ENCODE data around the gene DPPA5.
"Not testable (repeated sequence)": the region's sequence is repeated elsewhere in the genome, so short reads cannot be mapped to it uniquely, and the experiment has no call there.

DPPA5 gene

DNA sequence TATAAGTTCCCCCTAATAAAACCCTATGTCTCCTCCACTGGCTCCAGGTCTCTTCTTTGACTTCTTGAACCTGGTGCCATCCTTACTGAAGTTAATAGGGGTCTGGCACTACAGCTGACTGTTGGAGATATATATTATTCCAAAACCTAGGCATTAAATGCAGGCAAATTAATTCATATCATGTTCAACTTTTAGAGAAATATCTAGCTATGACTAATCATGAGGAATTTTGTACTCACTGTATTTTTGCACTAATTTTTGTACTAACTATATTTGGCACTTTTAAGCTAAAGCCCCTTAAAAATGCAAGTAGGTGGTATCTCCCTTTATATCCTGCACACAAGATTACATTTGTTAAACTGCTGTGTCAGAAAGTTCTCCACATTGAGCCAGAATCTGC is 10.9 kb downstream of the DPPA5 start:
- H3K27ac Mint-ChIP-seq: no peak overlapping the region
- no peaks in the 10 kb centered on the region for H3K4me1 Mint-ChIP-seq (ENCODE audit: low read depth)
- H3K9me3 Mint-ChIP-seq: no peaks in the 10 kb centered on the region
- H3K36me3 Mint-ChIP-seq (ENCODE audit: low read depth): no peaks in the 10 kb centered on the region
- no peak for DNase-seq (ENCODE audit: low spot score)
- H3K27me3 Mint-ChIP-seq (ENCODE audit: low read depth): peaks cover 28% of the 10 kb centered on the region
- H3K4me3 Mint-ChIP-seq: no peak overlapping the region

- Mint-ChIP-seq H3K27me3 (ENCODE audit: low read depth) (peaks cover 19% of the 10 kb centered on the region), H3K36me3 (ENCODE audit: low read depth) (no peaks in the 10 kb centered on the region), H3K27ac (no peak overlapping the region), H3K9me3 (no peaks in the 10 kb centered on the region), H3K4me3 (no peak overlapping the region), H3K4me1 (ENCODE audit: low read depth) (no peaks in the 10 kb centered on the region)
- DNase-seq (ENCODE audit: low spot score): no peak
Measured at GRCh38 chr6:73342174-73342573, 11.9 kb downstream of the DPPA5 start.

GRCh38 chr6:73341335-73341734 is 12.7 kb downstream of the DPPA5 start:
- Mint-ChIP-seq H3K27me3 (ENCODE audit: low read depth) (peaks cover 13% of the 10 kb centered on the region), H3K4me1 (ENCODE audit: low read depth) (no peaks in the 10 kb centered on the region), H3K27ac (no peak overlapping the region), H3K4me3 (no peak overlapping the region), H3K36me3 (ENCODE audit: low read depth) (no peaks in the 10 kb centered on the region), H3K9me3 (no peaks in the 10 kb centered on the region)
- DNase-seq (ENCODE audit: low spot score): no peak

DNA sequence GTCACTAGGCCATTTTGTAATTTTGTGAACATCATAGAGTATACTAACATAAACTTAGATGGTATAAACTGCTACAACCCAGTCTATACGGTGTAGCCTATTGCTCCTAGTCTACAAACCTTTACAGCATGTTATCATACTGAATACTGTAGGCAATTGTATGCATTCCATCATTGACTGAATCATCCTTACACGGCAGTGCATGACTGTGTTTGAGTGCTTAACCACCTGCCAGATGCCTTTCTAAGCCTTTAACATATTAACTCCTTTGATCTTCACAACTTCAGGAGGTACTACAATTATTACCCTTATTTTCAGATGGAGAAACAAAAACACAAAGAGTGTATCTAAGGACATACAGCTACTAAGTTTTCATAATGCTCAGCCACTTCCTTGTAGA is 14.0 kb downstream of the DPPA5 start:
- H3K9me3 Mint-ChIP-seq: no peaks in the 10 kb centered on the region
- H3K4me3 Mint-ChIP-seq: no peak overlapping the region
- H3K36me3 Mint-ChIP-seq (ENCODE audit: low read depth): no peaks in the 10 kb centered on the region
- H3K27ac Mint-ChIP-seq: no peak overlapping the region
- no peak for DNase-seq (ENCODE audit: low spot score)
- peaks cover 13% of the 10 kb centered on the region for H3K27me3 Mint-ChIP-seq (ENCODE audit: low read depth)
- no peaks in the 10 kb centered on the region for H3K4me1 Mint-ChIP-seq (ENCODE audit: low read depth)

- Mint-ChIP-seq H3K36me3 (ENCODE audit: low read depth) (no peaks in the 10 kb centered on the region), H3K9me3 (no peaks in the 10 kb centered on the region), H3K27ac (no peak overlapping the region), H3K4me1 (ENCODE audit: low read depth) (no peaks in the 10 kb centered on the region), H3K27me3 (ENCODE audit: low read depth) (peaks cover 13% of the 10 kb centered on the region), H3K4me3 (no peak overlapping the region)
- no peak for DNase-seq (ENCODE audit: low spot score)
Measured at GRCh38 chr6:73339340-73339739, 14.7 kb downstream of the DPPA5 start.

DNA sequence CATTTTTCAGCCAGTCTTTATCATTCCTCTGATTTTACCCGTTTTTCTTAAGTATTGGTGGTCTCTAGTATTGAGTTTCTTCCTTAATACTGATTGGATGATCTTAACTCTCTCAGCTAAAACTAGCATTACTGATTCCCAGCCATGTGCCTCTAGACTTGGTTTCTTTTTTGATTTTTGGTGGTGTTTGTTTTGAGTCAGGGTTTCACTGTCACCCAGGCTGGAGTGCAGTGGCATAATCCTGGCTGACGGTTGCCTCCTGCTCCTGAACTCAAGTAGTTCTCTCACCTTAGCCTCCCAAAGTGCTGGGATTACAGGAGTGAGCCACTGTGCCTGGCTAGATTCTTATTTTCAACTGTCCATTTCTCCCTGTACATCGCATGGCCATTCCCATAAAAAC is 24.9 kb downstream of the DPPA5 start:
- no peaks in the 10 kb centered on the region for H3K36me3 Mint-ChIP-seq (ENCODE audit: low read depth)
- peaks cover 36% of the 10 kb centered on the region for H3K27me3 Mint-ChIP-seq (ENCODE audit: low read depth)
- no peak for DNase-seq (ENCODE audit: low spot score)
- no peak overlapping the region for H3K4me3 Mint-ChIP-seq
- no peaks in the 10 kb centered on the region for H3K9me3 Mint-ChIP-seq
- H3K27ac Mint-ChIP-seq: no peak overlapping the region
- H3K4me1 Mint-ChIP-seq (ENCODE audit: low read depth): peaks cover 11% of the 10 kb centered on the region

DNA sequence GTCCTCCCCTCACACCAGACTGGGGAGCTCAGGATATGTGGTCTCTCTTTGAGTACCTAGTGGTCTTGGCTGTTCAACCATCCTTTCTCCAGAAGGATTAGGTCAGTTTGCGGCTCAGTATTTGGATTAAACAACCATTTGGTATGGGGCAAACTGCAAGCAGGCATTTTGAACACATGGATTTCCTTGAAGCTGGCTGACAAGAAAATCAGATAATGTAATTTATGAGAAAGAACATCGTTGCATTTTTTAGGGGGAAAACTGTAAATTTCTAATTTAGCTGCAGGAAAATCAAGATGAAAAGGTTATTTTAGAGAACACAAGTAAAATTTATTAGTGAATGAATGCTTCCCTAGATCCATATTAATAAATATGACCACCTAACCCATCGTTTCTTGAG is 25.3 kb downstream of the DPPA5 start:
- Mint-ChIP-seq H3K36me3 (ENCODE audit: low read depth) (no peaks in the 10 kb centered on the region), H3K4me3 (no peak overlapping the region), H3K4me1 (ENCODE audit: low read depth) (peaks cover 11% of the 10 kb centered on the region), H3K27ac (no peak overlapping the region), H3K27me3 (ENCODE audit: low read depth) (peaks cover 36% of the 10 kb centered on the region), H3K9me3 (no peaks in the 10 kb centered on the region)
- DNase-seq (ENCODE audit: low spot score): no peak

DNA sequence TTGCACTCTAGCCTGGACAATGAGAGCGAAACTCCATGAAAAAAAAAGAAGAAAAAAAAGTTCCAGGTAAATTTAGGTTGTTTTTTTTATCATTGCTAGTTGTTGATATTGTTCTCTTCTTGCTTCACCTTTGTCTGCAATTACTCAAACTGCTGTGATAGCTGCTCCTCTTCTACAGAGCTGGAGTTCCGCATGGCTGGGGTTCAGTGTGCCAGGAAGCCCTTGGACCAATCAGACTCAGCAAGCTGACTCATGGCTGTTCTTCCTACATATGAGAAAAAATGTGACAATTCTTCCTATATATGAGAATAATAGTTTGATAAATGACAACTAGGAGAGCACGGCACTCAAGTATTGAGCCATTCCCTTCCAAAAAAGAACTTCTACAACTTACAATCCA is 28.4 kb downstream of the DPPA5 start:
- Mint-ChIP-seq H3K36me3 (ENCODE audit: low read depth) (no peaks in the 10 kb centered on the region), H3K4me1 (ENCODE audit: low read depth) (peaks cover 11% of the 10 kb centered on the region), H3K4me3 (no peak overlapping the region), H3K27ac (no peak overlapping the region), H3K9me3 (no peaks in the 10 kb centered on the region), H3K27me3 (ENCODE audit: low read depth) (peaks cover 19% of the 10 kb centered on the region)
- DNase-seq (ENCODE audit: low spot score): no peak

DNA sequence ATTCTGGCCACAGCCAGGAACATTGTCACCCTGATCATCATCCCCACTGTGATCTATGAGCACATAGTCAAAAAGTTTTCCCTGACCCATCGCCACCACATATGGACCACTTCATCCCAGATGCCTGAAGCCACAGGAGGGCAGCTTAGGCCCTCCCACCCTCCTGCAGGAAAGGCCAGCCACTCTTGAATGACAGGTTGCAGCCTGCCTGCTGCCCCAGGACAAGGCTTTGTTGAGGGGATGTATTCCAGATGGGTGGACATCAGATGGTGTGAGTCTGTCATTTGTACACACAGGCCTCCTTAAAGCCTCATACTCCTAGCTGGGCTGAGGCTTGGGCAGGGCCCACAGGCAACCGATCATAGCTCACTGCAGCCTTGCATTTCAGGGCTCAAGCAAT is 30.8 kb downstream of the DPPA5 start:
- Mint-ChIP-seq H3K36me3 (ENCODE audit: low read depth) (no peaks in the 10 kb centered on the region), H3K4me1 (ENCODE audit: low read depth) (peaks cover 3% of the 10 kb centered on the region), H3K9me3 (peaks cover under 1% of the 10 kb centered on the region), H3K27ac (no peak overlapping the region), H3K4me3 (no peak overlapping the region), H3K27me3 (ENCODE audit: low read depth) (peaks cover 13% of the 10 kb centered on the region)
- DNase-seq (ENCODE audit: low spot score): no peak

- H3K4me3 Mint-ChIP-seq: peak overlapping the region; percentile 44
- DNase-seq (ENCODE audit: low spot score): no peak
- H3K36me3 Mint-ChIP-seq (ENCODE audit: low read depth): peaks cover 1% of the 10 kb centered on the region
- H3K27me3 Mint-ChIP-seq (ENCODE audit: low read depth): peaks cover 66% of the 10 kb centered on the region
- H3K27ac Mint-ChIP-seq: no peak overlapping the region
- H3K9me3 Mint-ChIP-seq: peaks cover 15% of the 10 kb centered on the region
- H3K4me1 Mint-ChIP-seq (ENCODE audit: low read depth): peaks cover 7% of the 10 kb centered on the region
Measured at GRCh38 chr6:73314577-73315492, 39.2 kb downstream of the DPPA5 start.

DNA sequence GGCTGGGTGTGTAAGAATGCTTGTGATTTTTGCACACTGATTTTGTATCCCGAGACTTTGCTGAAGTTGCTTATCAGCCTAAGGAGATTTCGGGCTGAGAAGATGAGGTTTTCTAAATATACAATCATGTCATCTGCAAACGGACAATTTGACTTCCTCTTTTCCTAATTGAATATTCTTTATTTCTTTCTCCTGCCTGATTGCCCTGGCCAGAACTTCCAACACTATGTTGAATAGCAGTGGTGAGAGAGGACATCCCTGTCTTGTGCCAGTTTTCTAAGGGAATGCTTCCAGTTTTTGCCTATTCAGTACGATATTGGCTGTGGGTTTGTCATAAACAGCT is 43.6 kb downstream of the DPPA5 start:
- DNase-seq (ENCODE audit: low spot score); H3K36me3 Mint-ChIP-seq (ENCODE audit: low read depth); H3K9me3 Mint-ChIP-seq: not testable (repeated sequence)
- peak overlapping the region; percentile 85 for H3K27ac Mint-ChIP-seq
- H3K4me3 Mint-ChIP-seq: peak overlapping the region; percentile 97
- H3K4me1 Mint-ChIP-seq (ENCODE audit: low read depth): peaks cover 28% of the 10 kb centered on the region
- H3K27me3 Mint-ChIP-seq (ENCODE audit: low read depth): peaks cover 44% of the 10 kb centered on the region

- peak overlapping the region; percentile 97 for H3K4me3 Mint-ChIP-seq
- peak; percentile 75 for DNase-seq (ENCODE audit: low spot score)
- H3K9me3 Mint-ChIP-seq: no peaks in the 10 kb centered on the region
- peaks cover 7% of the 10 kb centered on the region for H3K36me3 Mint-ChIP-seq (ENCODE audit: low read depth)
- peaks cover 28% of the 10 kb centered on the region for H3K4me1 Mint-ChIP-seq (ENCODE audit: low read depth)
- peaks cover 39% of the 10 kb centered on the region for H3K27me3 Mint-ChIP-seq (ENCODE audit: low read depth)
- H3K27ac Mint-ChIP-seq: peak overlapping the region; percentile 85
Measured at GRCh38 chr6:73309785-73310502, 44.1 kb downstream of the DPPA5 start.

DNA sequence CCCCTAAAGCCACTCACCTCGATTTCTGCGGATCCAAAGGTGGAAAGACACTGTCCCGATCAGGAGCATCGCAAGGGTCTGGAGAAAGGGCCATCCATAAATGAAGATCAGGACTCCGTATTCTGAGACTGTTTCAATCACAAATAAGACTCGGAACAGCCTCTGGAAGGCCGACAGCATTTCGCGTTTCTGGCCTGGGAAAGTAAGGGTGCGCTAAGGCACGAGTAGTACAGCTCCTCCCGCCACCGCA is 44.6 kb downstream of the DPPA5 start:
- H3K9me3 Mint-ChIP-seq: no peaks in the 10 kb centered on the region
- H3K36me3 Mint-ChIP-seq (ENCODE audit: low read depth): peaks cover 7% of the 10 kb centered on the region
- peaks cover 37% of the 10 kb centered on the region for H3K27me3 Mint-ChIP-seq (ENCODE audit: low read depth)
- DNase-seq (ENCODE audit: low spot score): no peak
- H3K4me1 Mint-ChIP-seq (ENCODE audit: low read depth): peaks cover 28% of the 10 kb centered on the region
- peak overlapping the region; percentile 97 for H3K4me3 Mint-ChIP-seq
- H3K27ac Mint-ChIP-seq: peak overlapping the region; percentile 85

- peak overlapping the region; percentile 85 for H3K27ac Mint-ChIP-seq
- H3K27me3 Mint-ChIP-seq (ENCODE audit: low read depth): peaks cover 32% of the 10 kb centered on the region
Measured at GRCh38 chr6:73308712-73309534, 45.2 kb downstream of the DPPA5 start.

More at GRCh38 chr6:73308712-73309534, 45.2 kb downstream of the DPPA5 start:
- DNase-seq (ENCODE audit: low spot score): no peak
- Mint-ChIP-seq H3K4me1 (ENCODE audit: low read depth) (peaks cover 28% of the 10 kb centered on the region), H3K36me3 (ENCODE audit: low read depth) (peaks cover 6% of the 10 kb centered on the region), H3K9me3 (no peaks in the 10 kb centered on the region), H3K4me3 (peak overlapping the region; percentile 97)
